H1 (cell line): ENCODE results near the gene DLX2. TPM values are rescaled to one million over a fixed set of nuclear protein-coding genes. Genes with fewer than 3 reads are reported as not detected.

Experiments used
- CTCF ChIA-PET: fragments of 300-600 bp; sonication (Branson Sonifier 250); formaldehyde crosslinking; loops from one replicate; lab custom pipeline; 2021; ENCODE audit not compliant: partially characterized antibody; lab: Charles Lee
- POLR2A ChIA-PET: fragments of 300-600 bp; sonication (Branson Sonifier 250); formaldehyde crosslinking; loops from one replicate; lab custom pipeline; 2021; ENCODE audit warnings: inconsistent platforms; ENCODE audit not compliant: partially characterized antibody; lab: Charles Lee
- DNase-seq, 2 experiments: peaks; one replicate each; pipeline versions ENCODE4 v3.0.0 to v3.0.0-alpha.2; 2010 to 2022; ENCODE audit warnings: low spot score in 2 of 2, low read depth in 1 of 2, mixed read lengths in 1 of 2
- FAIRE-seq: peaks from 2 replicates; lab custom pipeline; 2011; peaks lifted over from hg19 to GRCh38; lab: Jason Lieb, UNC
- H2AFZ ChIP-seq: 2 replicates; pipeline ENCODE4 v1.8.1; 2012; ENCODE audit warnings: low read length, inconsistent platforms
- H2AK5ac ChIP-seq: 2 replicates; pipeline ENCODE4 v1.6.1; 2013; ENCODE audit warnings: low read depth, low read length
- H2BK120ac ChIP-seq: replicated peaks from 2 replicates; pipeline ENCODE3; 2013; ENCODE audit warnings: low read depth, low read length, inconsistent platforms
- H2BK12ac ChIP-seq: 2 replicates; pipeline ENCODE4 v1.6.1; 2013; ENCODE audit warnings: low read depth, low read length
- H2BK15ac ChIP-seq: 2 replicates; pipeline ENCODE4 v1.6.1; 2013; ENCODE audit warnings: low read length
- H2BK20ac ChIP-seq: 2 replicates; pipeline ENCODE4 v1.6.1; 2013; ENCODE audit warnings: low read length
- H2BK5ac ChIP-seq: 2 replicates; pipeline ENCODE4 v1.6.1; 2013; ENCODE audit warnings: low read depth, low read length
- H3K14ac ChIP-seq: 2 replicates; pipeline ENCODE4 v1.6.1; 2013; ENCODE audit warnings: inconsistent platforms; ENCODE audit not compliant: insufficient read length
- H3K18ac ChIP-seq: 2 replicates; pipeline ENCODE4 v1.6.1; 2013; ENCODE audit warnings: low read length; ENCODE audit errors: extremely low read depth
- H3K23ac ChIP-seq: 2 replicates; pipeline ENCODE4 v1.6.1; 2013; ENCODE audit warnings: inconsistent platforms; ENCODE audit not compliant: insufficient read length
- H3K23me2 ChIP-seq: 2 replicates; pipeline ENCODE4 v1.6.1; 2013; ENCODE audit warnings: low read depth, low read length
- H3K27ac ChIP-seq: 2 replicates; pipeline ENCODE4 v1.6.1; 2011; ENCODE audit warnings: low read depth, low read length, inconsistent platforms
- H3K27me3 ChIP-seq, 4 experiments: replicated peaks in 1 of 4; 1 replicate in 1 of 4; 2 replicates in 3 of 4; pipeline versions ENCODE4 v1.6.1 to v1.8.1; 2011 to 2013; ENCODE audit warnings: low read length in 3 of 4, mild to moderate bottlenecking in 3 of 4, inconsistent platforms in 2 of 4, mixed read lengths in 2 of 4, moderate library complexity in 1 of 4; ENCODE audit not compliant: control insufficient read depth in 3 of 4, insufficient read depth in 3 of 4; ENCODE audit errors: extremely low read depth in 1 of 4
- H3K36me3 ChIP-seq, 4 experiments: 2 replicates each; pipeline versions ENCODE4 v1.6.1 to v1.8.1; 2011 to 2013; ENCODE audit warnings: mild to moderate bottlenecking in 4 of 4, low read length in 3 of 4, moderate library complexity in 2 of 4, control low read depth in 1 of 4, inconsistent platforms in 1 of 4; ENCODE audit not compliant: insufficient read depth in 4 of 4, control insufficient read depth in 2 of 4
- H3K4ac ChIP-seq: replicated peaks from 2 replicates; pipeline ENCODE3; 2013; ENCODE audit warnings: low read length, low read depth, mixed read lengths, inconsistent platforms; ENCODE audit not compliant: insufficient read length
- H3K4me1 ChIP-seq, 4 experiments: replicated peaks in 1 of 4; 1 replicate in 1 of 4; 2 replicates in 3 of 4; pipeline versions ENCODE4 v1.6.1 to v1.8.1; 2011 to 2013; ENCODE audit warnings: low read length in 3 of 4, inconsistent platforms in 2 of 4, mixed read lengths in 1 of 4; ENCODE audit not compliant: insufficient read depth in 4 of 4, control insufficient read depth in 3 of 4
- H3K4me2 ChIP-seq, 2 experiments: 2 replicates each; pipeline versions ENCODE4 v1.6.1 to v1.8.1; 2011 to 2013; ENCODE audit warnings: low read depth in 2 of 2, low read length in 2 of 2, control low read depth in 1 of 2, inconsistent platforms in 1 of 2, mild to moderate bottlenecking in 1 of 2; ENCODE audit not compliant: insufficient read depth in 1 of 2
- H3K4me3 ChIP-seq, 4 experiments: fragments of 200-600, 300-600 bp in 1 of 4; sonication (generic), shearing (Covaris generic), sonication (Bioruptor Twin) in 1 of 4; 2 replicates each; pipeline versions ENCODE4 v1.5.1 to v1.8.1; 2011 to 2016; ENCODE audit warnings: low read length in 4 of 4, low read depth in 3 of 4, control low read depth in 2 of 4, inconsistent platforms in 2 of 4, mild to moderate bottlenecking in 2 of 4, mixed read lengths in 1 of 4, moderate library complexity in 1 of 4; ENCODE audit not compliant: insufficient read depth in 2 of 4; ENCODE audit errors: extremely low read depth in 1 of 4
- H3K56ac ChIP-seq: replicated peaks from 2 replicates; pipeline ENCODE3; 2013; ENCODE audit warnings: low read depth, mild to moderate bottlenecking, mixed read lengths, low read length, inconsistent platforms; ENCODE audit not compliant: insufficient read length
- H3K79me1 ChIP-seq: 2 replicates; pipeline ENCODE4 v1.6.1; 2013; ENCODE audit warnings: low read depth, low read length, control low read depth
- H3K79me2 ChIP-seq, 2 experiments: 2 replicates each; pipeline versions ENCODE4 v1.6.1 to v1.8.1; 2012 to 2013; ENCODE audit warnings: low read length in 2 of 2, mild to moderate bottlenecking in 2 of 2, inconsistent platforms in 1 of 2; ENCODE audit not compliant: insufficient read depth in 2 of 2, control insufficient read depth in 1 of 2
- H3K9ac ChIP-seq, 4 experiments: replicated peaks in 1 of 4; 1 replicate in 1 of 4; 2 replicates in 3 of 4; pipeline versions ENCODE4 v1.6.1 to v1.8.1; 2011 to 2013; ENCODE audit warnings: low read depth in 3 of 4, low read length in 3 of 4, control low read depth in 2 of 4, mild to moderate bottlenecking in 2 of 4, moderate library complexity in 2 of 4, inconsistent platforms in 1 of 4; ENCODE audit errors: extremely low read depth in 1 of 4
- H3K9me3 ChIP-seq, 2 experiments: 2 replicates each; pipeline versions ENCODE4 v1.6.1 to v1.8.1; 2012 to 2013; ENCODE audit warnings: mild to moderate bottlenecking in 2 of 2, moderate library complexity in 2 of 2, control low read depth in 1 of 2, inconsistent platforms in 1 of 2, low read depth in 1 of 2, low read length in 1 of 2, mixed read lengths in 1 of 2; ENCODE audit not compliant: insufficient read depth in 2 of 2
- H4K20me1 ChIP-seq, 2 experiments: replicated peaks in 1 of 2; 2 replicates each; pipeline versions ENCODE3 to v1.8.1; 2011 to 2013; ENCODE audit warnings: inconsistent platforms in 2 of 2, low read length in 2 of 2, mild to moderate bottlenecking in 1 of 2; ENCODE audit not compliant: insufficient read depth in 2 of 2, control insufficient read depth in 1 of 2
- H4K5ac ChIP-seq: 2 replicates; pipeline ENCODE4 v1.6.1; 2013; ENCODE audit warnings: low read length, low read depth, mixed read lengths, inconsistent platforms; ENCODE audit not compliant: insufficient read length
- H4K8ac ChIP-seq: 2 replicates; pipeline ENCODE4 v1.8.0; 2013; ENCODE audit warnings: mild to moderate bottlenecking, moderate library complexity, low read length, inconsistent platforms; ENCODE audit not compliant: insufficient read depth; ENCODE audit errors: extremely low read depth
- H4K91ac ChIP-seq: replicated peaks from 2 replicates; pipeline ENCODE3; 2013; ENCODE audit warnings: low read length, mixed read lengths, inconsistent platforms; ENCODE audit not compliant: insufficient read length
- CREB1 ChIP-seq: IDR thresholded peaks from 2 replicates; pipeline ENCODE4 v1.6.1; 2012; ENCODE audit warnings: inconsistent platforms
- HDAC2 ChIP-seq, 2 experiments: fragments of 300-600 bp in 1 of 2; sonication (generic) in 1 of 2; IDR thresholded peaks; 2 replicates each; pipeline ENCODE4 v1.6.1; 2011 to 2012; ENCODE audit warnings: low read depth in 2 of 2, low read length in 2 of 2, mild to moderate bottlenecking in 2 of 2, moderate library complexity in 2 of 2, borderline replicate concordance in 1 of 2, inconsistent platforms in 1 of 2
- JUN ChIP-seq: IDR thresholded peaks from 2 replicates; pipeline ENCODE4 v1.6.1; 2011; ENCODE audit warnings: low read depth, mild to moderate bottlenecking, improper control_type of control experiment, low read length
- MAFK ChIP-seq: IDR thresholded peaks from 2 replicates; pipeline ENCODE4 v1.6.1; 2012; ENCODE audit warnings: low read depth, mild to moderate bottlenecking, improper control_type of control experiment, low read length
- MAX ChIP-seq: IDR thresholded peaks from 2 replicates; pipeline ENCODE4 v1.6.1; 2012; ENCODE audit warnings: inconsistent platforms
- SIRT6 ChIP-seq: IDR thresholded peaks from one replicate; pipeline ENCODE4 v1.7.1; 2012; ENCODE audit warnings: low read length, inconsistent platforms
- USF2 ChIP-seq: IDR thresholded peaks from 2 replicates; pipeline ENCODE4 v1.6.1; 2011; ENCODE audit warnings: low read length, improper control_type of control experiment
- WGBS, 2 experiments: shearing (Covaris generic) in 1 of 2; methylation state at CpG; one replicate each; pipeline versions ENCODE4 v1.1.6 to v1.1.7; 2013 to 2015; ENCODE audit warnings: low lambda C conversion rate in 2 of 2, mixed read lengths in 2 of 2, inconsistent platforms in 1 of 2, low coverage in 1 of 2, missing lambda C conversion rate in 1 of 2; ENCODE audit not compliant: insufficient replicate concordance in 2 of 2, insufficient coverage in 1 of 2, insufficient read length in 1 of 2; ENCODE audit errors: extremely low coverage in 1 of 2, missing lambda C conversion rate in 1 of 2; 5-methylcytosine and 5-hydroxymethylcytosine counted together
- polyA plus RNA-seq, 7 experiments: library from polyadenylated mRNA; depleted of rRNA in 3 of 7; stranded (reverse) in 5 of 7; unstranded in 2 of 7; fragments of >200 nt in 5 of 7; fragments of 200-250 nt in 2 of 7; gene quantifications; 1 replicate in 5 of 7; 2 replicates in 1 of 7; 4 replicates in 1 of 7; pipeline versions ENCODE4 v1.2.1 to v1.2.3, GENCODE V29; 2011 to 2013; ENCODE audit warnings: missing spikeins in 2 of 7, mixed read lengths in 2 of 7
- total RNA-seq: library from RNA; stranded (reverse); fragmentation: NEBNext Ultra II Directional; extraction: Animal tissue kit (Norgen Biotek cat#: 25700); gene quantifications from 2 replicates; pipeline ENCODE4 v1.2.1, GENCODE V29; 2021

DLX2 gene
- total and polyA plus RNA-seq, 2 of the 8 experiments (the other 6 are each of a cell fraction or from before 2014, with no cell fraction given) = 0.45 TPM; not detected in 1

GRCh38 chr2:172137109-172137508, 34.4 kb upstream of the DLX2 start:
- CTCF ChIA-PET = interaction anchor here (2.2 to 2.8 kb wide), 2 partner anchors 10 to 325 kb away, joined by 6 to 15 read pairs; no protein-coding TSS in a partner anchor

More at GRCh38 chr2:172137109-172137508, 34.4 kb upstream of the DLX2 start:
- Histone ChIP-seq H3K4ac (no peak overlapping the region), H3K14ac (no peak overlapping the region), H3K79me2 (no peaks in the 10 kb centered on the region), H2BK120ac (no peak overlapping the region), H3K36me3 (no peaks in the 10 kb centered on the region), H4K5ac (no peak overlapping the region), H2BK20ac (no peak overlapping the region), H2BK12ac (no peak overlapping the region), H2AFZ (no peak overlapping the region), H3K4me2 (no peak overlapping the region), H3K23ac (no peak overlapping the region), H4K8ac (no peak overlapping the region), H3K23me2 (no peaks in the 10 kb centered on the region), H2AK5ac (no peak overlapping the region), H4K91ac (no peak overlapping the region), H3K79me1 (no peaks in the 10 kb centered on the region), H3K9ac (no peak overlapping the region), H3K9me3 (no peaks in the 10 kb centered on the region), H4K20me1 (no peaks in the 10 kb centered on the region), H3K18ac (no peak overlapping the region; the same call in 1 of the 2 replicates), H2BK15ac (no peak overlapping the region), H3K4me1 (peaks cover 0 to 12% (median 8%) of the 10 kb centered on the region in 4 experiments; a peak in 5 of 7 replicates), H3K27ac (no peak overlapping the region), H3K4me3 (no peak overlapping the region), H2BK5ac (no peak overlapping the region), H3K27me3 (no peaks in the 10 kb centered on the region; a peak in 2 of 7 replicates), H3K56ac (no peak overlapping the region)
- FAIRE-seq (no peak), DNase-seq (no peak)
- 81% methylated on average over 2 of the region's 2 CpGs; no CpG with 5 or more reads in 1 of the 2 experiments for WGBS, 2 experiments
- TF ChIP-seq MAFK (no peak), USF2 (no peak), SIRT6 (no peak), HDAC2 (IDR thresholded peaks at IDR 0.05; ENCODE audit: borderline replicate concordance in 1 of 2, low read depth in 2 of 2, low read length in 2 of 2) (no peak), JUN (no peak), MAX (no peak), CREB1 (no peak)
- POLR2A ChIA-PET = no interaction called here
